NB4 (cell line): Measurements from ENCODE around the gene SMCO4.

ENCODE experiments used
- MAX ChIP-seq: IDR thresholded peaks from 2 replicates; pipeline ENCODE4 v1.6.1; 2011; ENCODE audit warnings: low read depth, low read length
- TF ChIP-seq, protein P1 (sequence below): IDR thresholded peaks from one replicate; pipeline ENCODE4 v1.5.1; 2012; ENCODE audit warnings: low read depth, low read length

GRCh38 chr11:93573184-93573583, 30.0 kb upstream of the SMCO4 start:
- no peak for TF ChIP-seq MAX
- TF ChIP-seq, protein P1, sequence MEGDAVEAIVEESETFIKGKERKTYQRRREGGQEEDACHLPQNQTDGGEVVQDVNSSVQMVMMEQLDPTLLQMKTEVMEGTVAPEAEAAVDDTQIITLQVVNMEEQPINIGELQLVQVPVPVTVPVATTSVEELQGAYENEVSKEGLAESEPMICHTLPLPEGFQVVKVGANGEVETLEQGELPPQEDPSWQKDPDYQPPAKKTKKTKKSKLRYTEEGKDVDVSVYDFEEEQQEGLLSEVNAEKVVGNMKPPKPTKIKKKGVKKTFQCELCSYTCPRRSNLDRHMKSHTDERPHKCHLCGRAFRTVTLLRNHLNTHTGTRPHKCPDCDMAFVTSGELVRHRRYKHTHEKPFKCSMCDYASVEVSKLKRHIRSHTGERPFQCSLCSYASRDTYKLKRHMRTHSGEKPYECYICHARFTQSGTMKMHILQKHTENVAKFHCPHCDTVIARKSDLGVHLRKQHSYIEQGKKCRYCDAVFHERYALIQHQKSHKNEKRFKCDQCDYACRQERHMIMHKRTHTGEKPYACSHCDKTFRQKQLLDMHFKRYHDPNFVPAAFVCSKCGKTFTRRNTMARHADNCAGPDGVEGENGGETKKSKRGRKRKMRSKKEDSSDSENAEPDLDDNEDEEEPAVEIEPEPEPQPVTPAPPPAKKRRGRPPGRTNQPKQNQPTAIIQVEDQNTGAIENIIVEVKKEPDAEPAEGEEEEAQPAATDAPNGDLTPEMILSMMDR = no peak
